Stimulated activated CD8-positive, alpha-beta memory T cell treated with anti-CD3 and anti-CD28 coated beads, Interleukin-7, amount 100 ng/mL, for 1 hour (primary cell): ENCODE results near the gene SRP72.
"Not testable (repeated sequence)": the region's sequence is repeated elsewhere in the genome, so short reads cannot be mapped to it uniquely, and the experiment has no call there.

Experiments used
- DNase-seq, 2 donors: peaks; one replicate each; pipeline ENCODE4 v3.0.0-alpha.2; 2020; ENCODE audit warnings: low read depth in 2 of 2

SRP72 gene, protein sequence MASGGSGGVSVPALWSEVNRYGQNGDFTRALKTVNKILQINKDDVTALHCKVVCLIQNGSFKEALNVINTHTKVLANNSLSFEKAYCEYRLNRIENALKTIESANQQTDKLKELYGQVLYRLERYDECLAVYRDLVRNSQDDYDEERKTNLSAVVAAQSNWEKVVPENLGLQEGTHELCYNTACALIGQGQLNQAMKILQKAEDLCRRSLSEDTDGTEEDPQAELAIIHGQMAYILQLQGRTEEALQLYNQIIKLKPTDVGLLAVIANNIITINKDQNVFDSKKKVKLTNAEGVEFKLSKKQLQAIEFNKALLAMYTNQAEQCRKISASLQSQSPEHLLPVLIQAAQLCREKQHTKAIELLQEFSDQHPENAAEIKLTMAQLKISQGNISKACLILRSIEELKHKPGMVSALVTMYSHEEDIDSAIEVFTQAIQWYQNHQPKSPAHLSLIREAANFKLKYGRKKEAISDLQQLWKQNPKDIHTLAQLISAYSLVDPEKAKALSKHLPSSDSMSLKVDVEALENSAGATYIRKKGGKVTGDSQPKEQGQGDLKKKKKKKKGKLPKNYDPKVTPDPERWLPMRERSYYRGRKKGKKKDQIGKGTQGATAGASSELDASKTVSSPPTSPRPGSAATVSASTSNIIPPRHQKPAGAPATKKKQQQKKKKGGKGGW

DNA sequence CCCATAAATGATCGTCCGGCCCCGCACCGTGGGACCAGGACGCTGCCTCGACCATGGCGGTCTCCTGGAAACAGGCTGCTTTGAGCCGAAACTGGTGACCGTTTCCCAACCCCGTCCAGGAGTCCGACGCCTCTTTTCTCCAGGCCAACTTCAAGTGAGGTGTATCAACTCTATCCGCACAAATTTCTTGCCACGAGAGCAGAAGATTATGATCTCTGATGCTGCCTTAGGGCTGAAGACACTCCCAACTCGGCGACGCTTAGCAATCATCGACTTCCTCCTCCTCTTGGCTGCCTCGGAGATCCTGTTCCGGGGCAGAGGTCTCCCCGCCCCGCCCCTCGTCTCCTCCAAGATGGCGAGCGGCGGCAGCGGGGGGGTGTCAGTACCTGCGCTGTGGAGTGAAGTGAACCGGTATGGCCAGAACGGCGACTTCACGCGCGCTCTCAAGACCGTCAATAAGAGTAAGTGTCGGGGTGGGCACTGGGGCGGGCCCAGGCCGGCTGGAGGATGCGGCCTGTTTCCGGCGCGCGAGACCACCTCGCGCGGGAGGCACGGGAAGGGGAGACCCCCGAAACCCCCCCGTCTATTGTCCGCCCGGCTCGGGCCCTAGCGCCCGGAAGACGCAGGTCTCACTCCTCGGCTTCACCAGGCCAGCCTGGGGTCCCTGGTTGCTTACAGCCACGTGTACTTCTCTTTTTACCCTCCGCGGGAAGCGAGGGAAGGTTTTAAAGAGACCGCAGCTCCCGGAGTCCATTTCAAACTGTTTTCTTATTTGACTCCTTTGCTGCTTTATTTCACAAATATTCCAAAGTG is at the start of gene SRP72:
Gene SRP72, plus strand, starts transcription at position 334 of the 813 bp plus-strand sequence. Its CDS starts 19 bp downstream, at position 353.
- DNase-seq, result peak; percentile 73 to 83

DNA sequence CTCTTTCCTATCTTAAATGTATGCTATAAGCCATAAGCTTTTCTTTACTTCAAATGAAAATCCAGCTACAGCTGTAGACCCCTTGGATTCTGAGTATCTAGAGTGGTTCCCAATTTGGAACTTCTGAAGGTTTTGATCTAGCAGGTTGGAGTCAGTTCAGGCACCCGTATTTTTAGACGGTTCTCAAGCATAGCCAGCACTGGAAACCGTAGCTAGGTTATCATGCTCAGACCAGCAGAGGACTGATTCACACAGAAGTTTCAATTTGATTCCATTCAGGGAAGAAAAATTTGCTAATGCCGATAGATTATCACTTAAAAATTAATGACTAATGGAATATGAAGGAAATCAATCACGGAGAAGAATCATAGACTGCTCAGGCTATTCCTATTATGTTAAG is 43.2 kb upstream of the SRP72 start:
- DNase-seq, result no peak

DNA sequence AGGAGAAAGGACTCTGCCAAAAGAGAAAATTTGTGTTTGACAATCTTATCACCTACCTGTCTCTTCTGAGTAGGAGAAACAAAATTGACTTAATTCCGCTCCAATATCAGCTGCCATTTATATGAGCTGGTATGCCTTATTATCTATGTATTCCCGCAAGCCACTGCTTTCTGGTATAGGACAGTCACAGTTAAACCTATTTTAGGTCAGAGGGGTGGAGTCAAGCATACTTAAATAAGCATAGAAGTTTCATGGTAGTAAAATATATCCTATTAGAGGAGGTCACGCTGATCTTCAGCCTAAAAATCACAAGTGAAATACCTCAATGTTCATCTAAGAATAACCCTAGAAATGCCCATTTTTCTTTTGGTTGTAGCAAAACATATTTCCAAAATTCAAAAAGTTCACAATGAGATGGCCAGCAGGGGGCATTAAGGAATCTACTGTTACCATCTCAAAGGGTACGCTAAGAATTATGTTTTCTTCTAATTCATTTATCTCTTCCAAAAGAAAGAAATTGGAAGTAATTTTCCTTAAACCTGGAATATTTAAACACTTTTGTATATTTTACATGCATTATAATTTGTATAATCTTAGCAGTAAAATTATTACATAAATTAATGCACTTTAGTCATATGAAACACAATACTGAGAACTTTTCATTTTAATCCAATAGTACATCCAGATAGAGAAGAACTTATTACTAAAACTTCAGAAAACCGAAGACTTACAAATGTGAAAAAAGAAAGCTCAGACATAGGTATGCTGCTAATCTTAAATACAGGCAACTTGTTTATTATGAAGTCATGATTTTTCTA is 42.5 kb upstream of the SRP72 start:
- DNase-seq, result no peak

DNA sequence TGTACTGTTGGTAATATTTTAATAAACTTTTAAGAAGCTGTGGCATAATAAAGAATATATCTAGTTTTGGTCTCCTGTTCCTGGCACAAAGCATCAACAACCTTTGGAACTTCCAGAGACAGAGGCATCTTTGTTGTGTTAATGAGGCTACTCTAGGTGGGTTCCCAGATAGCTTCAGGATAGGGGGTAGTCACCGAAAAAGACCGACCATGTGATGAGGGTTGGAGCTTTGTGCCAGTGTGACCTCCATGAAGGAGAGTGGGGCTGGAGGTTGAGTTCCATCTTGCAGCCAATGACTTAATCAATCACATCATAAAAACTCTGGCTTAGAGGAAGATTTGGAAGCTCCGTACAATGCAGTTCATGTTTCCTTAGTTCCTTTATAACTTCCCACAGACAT is 41.9 kb upstream of the SRP72 start:
- no peak for DNase-seq

DNA sequence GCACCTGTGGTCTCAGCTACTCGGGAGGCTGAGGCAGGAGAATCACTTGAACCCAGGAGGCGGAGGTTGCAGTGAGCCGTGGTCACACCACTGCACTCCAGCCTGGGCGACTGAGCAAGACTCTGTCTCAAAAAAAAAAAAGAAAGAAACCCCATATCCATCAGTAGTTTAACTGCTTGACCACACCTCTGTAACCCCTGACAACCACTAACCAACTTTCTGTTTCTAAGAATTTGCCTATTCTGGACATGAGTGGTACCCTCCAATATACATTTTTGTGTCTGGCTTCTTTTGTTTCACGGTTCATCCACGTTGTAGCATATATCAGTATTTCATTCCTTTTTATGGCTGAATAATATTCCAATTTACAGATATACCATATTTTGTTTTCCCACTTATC is 41.1 kb upstream of the SRP72 start:
- DNase-seq, result no peak

DNA sequence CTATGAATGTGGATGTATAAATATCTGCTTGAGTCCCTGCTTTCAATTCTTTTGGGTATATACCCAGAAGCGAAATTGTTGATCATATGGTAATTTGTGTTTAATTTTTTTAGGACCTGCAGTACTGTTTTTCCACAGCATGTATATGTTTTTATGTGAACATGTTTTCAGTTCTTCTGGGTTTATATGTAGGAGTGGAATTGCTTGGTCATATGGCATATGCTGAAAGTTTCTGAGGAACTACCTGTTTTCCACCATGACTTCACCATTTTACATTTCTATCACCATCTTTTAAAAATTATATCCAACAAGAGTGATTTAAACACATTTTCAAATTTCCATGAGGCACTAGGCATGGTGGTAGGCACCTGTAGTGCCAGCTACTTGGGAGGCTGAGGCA is 40.2 kb upstream of the SRP72 start:
- DNase-seq, result no peak

DNA sequence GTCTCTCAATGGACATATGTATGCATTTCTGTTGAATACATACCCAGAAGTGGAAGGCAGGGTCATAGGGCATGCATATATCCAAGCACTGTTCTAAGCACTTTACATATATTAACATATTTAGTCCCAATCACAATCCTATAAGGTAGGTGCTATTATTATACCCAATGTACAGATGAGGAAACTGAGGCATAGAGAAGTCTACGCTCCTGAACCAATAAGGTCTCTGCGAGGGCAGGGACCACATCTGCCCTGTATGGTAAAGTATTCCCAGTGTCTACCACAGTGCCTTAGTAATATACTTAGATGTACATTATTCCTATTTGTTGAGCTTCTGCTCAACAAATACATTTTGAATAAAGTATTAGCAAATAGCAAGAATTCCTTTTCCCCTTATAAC is 37.2 kb upstream of the SRP72 start:
- no peak for DNase-seq

DNA sequence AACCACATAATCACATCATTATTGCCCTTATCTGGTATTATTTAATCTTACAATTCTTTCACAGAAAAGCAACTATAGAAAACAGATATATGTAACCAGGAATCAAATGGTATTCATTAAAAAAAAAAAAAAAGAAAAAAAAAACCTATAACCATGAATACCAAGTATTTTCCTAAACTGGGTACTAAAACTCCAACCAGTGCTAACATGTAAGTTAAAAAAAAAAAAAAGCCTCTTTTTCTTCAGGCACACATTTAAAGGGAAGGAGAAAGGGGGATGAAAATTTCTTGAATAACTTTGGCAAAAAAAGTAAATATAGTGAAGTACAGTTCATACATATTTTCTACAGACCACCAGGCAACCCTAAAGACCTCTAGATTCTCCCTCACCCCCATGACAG is 34.1 kb upstream of the SRP72 start:
- no peak for DNase-seq

DNA sequence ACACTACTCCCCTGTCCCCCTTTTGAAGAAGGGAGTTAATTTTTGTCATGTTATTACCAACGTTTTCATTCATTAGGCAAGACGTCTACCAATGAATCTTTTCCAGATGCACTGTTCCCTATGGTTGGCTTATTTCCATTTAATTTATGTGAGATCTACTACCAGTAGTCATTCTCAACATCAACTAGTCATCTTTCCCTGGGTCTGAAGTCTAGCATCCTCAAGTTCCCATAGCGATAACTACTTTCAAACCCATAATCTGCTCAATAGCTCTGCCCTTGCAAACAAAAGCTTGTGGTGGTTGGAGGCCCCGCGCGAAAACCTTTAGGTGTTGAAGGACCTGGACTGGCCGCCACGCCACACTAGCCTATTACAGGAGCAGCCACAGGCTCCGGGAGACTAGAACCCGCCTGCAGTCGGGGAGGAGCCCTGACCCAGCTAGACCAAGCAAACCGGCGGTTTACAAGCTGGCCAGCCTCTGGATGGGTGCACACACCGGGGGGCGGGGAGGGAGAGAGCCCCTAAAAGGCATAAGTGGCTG is 32.7 kb upstream of the SRP72 start:
- DNase-seq, result no peak

DNA sequence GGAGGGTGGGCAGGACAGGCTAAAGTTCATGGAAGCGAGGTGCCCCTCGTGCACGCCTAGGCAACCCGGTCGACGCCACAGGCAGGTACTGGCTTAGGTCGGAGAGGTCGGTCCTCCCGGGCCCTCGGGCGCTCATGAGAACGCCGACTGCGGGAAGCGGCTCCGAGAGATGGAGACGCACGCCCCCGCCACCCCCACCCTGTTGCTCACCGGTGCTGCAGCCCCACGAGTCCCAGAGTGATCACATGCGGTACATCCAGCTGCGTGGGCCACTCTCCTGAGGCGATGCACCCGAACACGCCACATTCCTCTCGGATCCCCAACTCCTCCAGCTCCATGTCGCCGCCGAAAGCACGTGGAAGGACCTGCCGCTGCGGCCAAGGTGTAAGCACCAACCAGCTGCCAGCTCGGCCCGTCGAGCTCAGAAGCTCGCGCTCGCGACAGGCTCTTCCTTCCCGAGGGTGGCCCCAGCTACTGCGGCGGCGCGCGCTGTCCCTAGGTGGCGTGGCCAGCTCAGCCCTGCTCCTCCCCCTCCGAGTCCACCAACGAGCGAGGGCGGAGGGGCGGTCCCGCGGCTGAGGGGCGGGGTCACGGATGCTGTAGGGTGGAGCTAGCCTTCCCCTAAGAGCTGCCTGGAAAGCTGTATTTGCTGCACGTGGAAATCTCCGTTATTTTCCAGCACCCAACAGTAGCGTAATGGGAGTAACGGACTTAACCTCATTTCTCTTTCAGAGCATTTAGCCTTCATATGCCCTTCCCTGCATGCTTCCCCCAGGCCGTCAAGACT is 32.1 kb upstream of the SRP72 start, which contains the start of gene PPAT:
Gene PPAT, minus strand, starts transcription at position 476 of the 787 bp plus-strand sequence. Its CDS starts 138 bp downstream, at position 338.
- peak; percentile 97 to 99 for DNase-seq

DNA sequence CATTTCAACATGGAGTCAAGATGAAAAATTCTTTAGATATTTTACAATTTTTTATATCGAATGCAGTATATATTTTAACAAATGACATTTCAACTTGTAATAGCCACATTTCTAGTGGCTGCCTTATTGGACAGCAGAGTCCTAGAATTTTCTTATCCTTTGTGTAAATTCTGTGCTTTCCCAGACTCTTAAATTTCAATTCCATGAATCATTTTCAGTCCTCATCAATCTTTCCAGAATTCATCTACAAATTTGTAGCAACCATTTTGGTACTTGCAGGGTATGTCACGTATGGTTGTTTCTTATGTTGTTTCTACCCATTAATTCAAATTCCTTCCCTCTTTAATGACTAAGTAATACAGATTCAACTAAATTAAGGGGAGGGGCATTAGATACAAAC is 28.7 kb upstream of the SRP72 start:
- no peak for DNase-seq

DNA sequence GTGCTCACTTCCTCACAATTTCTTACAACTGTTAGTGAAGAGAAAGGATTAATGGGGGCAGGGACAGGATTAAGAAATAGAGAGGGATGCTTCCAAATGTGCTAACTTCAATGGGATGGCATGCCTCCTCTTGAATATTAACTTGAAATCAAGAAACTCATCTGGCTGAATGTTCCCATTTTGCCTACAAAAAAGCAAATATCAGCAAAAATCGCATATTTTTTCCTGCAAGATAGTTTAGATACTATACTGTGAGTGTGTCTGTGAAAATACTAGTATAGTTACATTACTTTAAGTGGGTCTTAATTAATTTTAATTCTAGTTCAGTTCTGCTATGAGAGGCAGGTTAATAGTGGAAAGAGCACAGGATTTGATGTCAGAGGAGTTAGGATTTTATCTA is 26.4 kb upstream of the SRP72 start:
- DNase-seq, result no peak

DNA sequence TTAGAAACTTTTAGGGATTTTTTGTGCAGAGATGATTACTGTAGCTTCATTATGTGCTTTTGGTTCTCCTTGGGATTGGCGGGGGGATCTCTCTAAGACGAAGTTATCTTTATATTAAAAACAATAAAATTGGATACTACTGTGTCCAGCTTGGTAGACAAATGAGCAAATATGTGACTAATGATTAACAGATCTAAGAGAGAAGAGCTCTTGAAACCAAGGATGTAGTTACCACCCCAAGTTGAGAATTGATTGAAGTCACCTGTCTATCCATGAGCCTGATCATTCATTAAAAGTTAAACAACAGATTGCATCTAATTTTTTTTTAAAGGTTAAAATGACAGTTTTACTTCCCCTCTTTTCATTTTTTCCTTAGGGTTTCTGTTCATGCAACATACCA is 22.7 kb upstream of the SRP72 start:
- DNase-seq, result no peak

DNA sequence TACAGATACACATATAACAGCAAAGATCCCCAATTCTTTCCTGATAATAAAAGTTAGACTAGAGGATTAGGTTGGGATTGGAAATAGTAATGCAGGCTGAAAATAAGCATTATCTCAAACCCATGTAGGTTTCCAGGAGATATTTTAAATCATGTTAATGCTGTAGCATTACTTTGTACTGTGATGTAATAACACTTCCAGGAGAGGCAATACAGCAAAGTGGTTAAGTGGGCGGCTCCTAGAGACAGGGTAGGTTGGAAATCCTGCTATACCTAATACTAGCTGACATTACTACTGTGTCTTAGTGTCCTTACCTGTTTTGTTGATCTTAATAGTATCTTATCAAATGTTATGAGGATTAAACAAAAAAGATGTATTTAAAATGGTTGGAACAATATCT is 21.7 kb upstream of the SRP72 start:
- no peak for DNase-seq

DNA sequence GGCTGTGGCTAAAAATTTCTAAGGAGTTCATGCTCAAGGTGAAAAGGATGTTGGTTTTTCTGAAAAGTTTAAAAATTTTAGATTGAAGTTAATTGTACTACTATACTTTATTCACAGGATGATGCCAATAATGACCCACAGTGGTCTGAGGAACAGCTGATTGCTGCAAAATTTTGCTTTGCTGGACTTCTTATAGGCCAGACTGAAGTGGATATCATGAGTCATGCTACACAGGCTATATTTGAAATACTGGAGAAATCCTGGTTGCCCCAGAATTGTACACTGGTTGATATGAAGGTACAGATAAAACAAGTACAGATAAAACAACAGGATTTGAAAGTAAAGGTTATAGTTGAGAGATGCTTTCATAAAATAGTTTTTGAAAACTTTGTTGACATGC is 19.1 kb upstream of the SRP72 start:
- no peak for DNase-seq

DNA sequence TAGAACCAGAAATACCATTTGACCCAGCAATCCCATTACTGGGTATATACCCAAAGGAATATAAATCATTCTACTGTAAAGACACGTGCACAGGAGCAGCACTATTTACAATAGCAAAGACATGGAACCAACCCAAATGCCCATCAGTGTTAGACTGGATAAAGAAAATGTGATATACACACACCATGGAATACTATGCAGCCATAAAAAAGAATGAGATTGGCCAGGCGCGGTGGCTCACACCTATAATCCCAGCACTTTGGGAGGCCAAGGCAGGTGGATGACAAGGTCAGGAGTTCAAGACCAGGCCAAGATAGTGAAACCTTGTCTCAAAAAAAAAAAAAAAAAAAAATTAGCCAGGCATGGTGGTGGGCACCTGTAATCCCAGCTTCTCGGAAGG is 17.9 kb upstream of the SRP72 start:
- not testable (repeated sequence) for DNase-seq

DNA sequence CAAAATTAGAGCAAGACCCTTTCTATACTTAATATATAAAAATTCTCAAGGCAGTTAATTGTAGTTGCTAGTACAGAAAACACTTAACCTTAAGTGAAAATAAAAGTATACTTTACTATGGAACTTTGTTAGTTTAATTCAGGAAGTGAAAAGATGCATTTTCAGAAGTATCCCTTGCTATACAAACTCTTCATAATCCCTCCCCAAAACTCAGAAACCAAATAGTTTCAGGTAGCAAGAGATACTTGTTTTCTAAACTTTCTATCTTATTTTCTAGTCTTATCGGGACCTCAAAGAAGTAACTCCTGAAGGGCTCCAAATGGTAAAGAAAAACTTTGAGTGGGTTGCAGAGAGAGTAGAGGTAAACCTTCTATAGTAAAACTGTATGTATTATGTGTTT is 17.1 kb upstream of the SRP72 start:
- DNase-seq, result no peak

DNA sequence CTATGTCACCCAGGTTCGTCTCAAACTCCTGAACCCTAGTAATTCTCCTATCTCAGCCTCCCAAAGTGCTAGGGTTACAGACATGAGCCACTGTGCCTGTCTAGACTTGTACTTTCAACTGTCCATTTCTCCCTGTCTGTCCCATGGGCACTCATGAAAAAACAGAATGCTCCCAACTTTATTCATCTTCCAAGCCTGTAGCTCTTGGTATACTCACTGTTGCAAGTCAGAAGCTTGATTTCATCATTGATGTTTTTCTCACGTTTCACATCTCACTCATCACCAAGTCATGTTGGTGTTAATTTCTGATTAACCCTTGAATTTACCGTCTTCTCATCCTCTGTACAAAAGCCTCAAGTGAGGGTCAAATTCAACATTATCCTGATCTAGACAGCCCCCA is 7.3 kb upstream of the SRP72 start:
- DNase-seq, result no peak

DNA sequence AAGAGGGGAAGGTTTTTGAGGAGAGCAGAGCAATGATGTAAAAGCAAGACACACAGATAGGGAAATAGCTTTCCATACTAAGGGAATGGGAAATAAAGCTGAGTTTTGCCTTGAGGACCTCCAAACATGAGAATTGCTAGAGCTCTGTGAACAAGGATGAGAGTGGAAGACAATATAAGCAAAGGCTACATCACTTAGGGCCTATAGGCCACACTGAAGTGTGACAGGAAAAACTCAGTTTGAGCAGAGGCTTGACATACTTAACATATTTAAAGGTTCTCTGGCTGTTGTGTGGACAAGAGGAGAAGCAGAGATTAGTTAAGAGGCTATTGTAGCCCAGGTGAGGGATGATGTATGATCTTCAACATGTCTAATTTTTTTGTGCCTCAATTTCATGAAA is 5.3 kb upstream of the SRP72 start:
- no peak for DNase-seq

DNA sequence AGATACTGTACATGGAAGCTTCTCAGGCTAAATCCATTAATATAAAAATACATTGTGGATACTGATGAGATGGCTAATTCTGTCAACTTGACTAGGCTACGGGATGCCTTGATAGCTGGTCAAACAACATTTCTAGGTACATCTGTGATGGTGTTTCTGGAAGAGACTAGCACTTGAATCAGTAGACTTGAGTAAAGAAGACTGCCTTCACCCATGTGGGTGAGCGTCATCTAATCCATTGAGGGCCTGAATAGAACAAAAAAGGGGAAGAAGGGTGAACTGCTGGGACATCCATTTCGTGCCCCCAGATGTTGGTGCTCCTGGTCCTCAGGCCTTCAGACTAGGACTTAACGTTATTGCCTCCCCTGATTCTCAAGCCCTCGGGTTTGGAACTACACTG is 3.7 kb upstream of the SRP72 start:
- DNase-seq, result no peak

DNA sequence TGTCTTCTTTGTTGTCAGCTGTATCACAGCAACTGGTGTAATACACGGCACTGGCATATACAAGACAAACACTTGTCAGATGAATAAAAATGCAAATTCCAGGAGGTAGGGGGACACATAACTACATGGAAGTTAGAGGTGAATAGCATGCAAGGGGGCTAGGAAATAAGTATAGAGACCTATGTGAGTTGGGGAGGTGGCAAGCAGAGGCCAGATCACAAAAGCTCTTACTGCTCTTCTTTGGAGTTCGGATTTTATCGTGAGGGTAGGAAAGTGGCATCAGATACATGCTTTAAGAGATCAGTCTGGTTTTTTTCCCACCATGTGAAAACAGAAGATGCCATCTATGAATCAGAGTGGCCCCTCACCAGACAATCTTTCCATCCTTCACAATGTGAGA is 2.8 kb upstream of the SRP72 start:
- DNase-seq, result no peak
